ENCODE measurements around the gene CUBN. TPM values are rescaled to one million over a fixed set of nuclear protein-coding genes. Genes with fewer than 3 reads are reported as not detected.

Gene CUBN
- total RNA-seq, 4 donors from 2014 or later = 0.27 to 3.6 (median 0.96) TPM

DNA sequence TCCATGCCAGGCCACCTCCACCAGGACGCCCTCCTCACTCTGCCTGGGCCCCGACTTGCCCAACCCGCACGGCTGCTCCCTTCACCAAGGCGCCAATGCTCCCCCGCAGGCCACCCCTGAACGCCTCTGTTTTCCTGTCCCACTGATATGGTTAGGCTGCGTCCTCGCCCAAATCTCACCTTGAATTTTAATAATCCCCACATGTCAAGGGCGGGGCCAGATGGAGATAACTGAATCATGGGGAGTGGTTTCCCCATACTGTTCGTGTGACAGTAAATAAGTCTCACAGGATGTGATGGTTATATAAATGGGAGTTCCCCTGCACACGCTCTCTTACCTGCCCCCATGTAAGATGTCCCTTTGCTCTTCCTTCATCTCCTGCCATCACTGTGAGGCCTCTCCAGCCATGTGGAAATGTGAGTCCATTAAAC is 342.2 kb downstream of the CUBN start:
- TF ChIP-seq, protein P1, sequence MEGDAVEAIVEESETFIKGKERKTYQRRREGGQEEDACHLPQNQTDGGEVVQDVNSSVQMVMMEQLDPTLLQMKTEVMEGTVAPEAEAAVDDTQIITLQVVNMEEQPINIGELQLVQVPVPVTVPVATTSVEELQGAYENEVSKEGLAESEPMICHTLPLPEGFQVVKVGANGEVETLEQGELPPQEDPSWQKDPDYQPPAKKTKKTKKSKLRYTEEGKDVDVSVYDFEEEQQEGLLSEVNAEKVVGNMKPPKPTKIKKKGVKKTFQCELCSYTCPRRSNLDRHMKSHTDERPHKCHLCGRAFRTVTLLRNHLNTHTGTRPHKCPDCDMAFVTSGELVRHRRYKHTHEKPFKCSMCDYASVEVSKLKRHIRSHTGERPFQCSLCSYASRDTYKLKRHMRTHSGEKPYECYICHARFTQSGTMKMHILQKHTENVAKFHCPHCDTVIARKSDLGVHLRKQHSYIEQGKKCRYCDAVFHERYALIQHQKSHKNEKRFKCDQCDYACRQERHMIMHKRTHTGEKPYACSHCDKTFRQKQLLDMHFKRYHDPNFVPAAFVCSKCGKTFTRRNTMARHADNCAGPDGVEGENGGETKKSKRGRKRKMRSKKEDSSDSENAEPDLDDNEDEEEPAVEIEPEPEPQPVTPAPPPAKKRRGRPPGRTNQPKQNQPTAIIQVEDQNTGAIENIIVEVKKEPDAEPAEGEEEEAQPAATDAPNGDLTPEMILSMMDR (IDR thresholded peaks at IDR 0.05 in 4 of 5, conservative IDR thresholded peaks at IDR 0.05 in 1 of 5) = no peak
- TF ChIP-seq POLR2A (IDR thresholded peaks at IDR 0.05) = no peak
- no peak overlapping the region for H3K4me3 ChIP-seq
- no peak overlapping the region for H3K27ac ChIP-seq
- intact Hi-C loops (cut with DNase I; ENCODE audit: low total_unique reads) (no loop called here), in situ Hi-C loops (cut with MboI; ENCODE audit: low sequenced_read_pairs in 4 of 4) (loop anchor here (25.0 kb wide), 2 partner anchors 875 to 900 kb away; no protein-coding TSS in a partner anchor)
- H3K4me1 ChIP-seq = peaks cover 2 to 3% of the 10 kb centered on the region in 2 donors
- no peak for ATAC-seq
- no peaks in the 10 kb centered on the region for H3K36me3 ChIP-seq
- no peaks in the 10 kb centered on the region for H3K27me3 ChIP-seq
- no peak for DNase-seq
- H3K9me3 ChIP-seq = no peaks in the 10 kb centered on the region

DNA sequence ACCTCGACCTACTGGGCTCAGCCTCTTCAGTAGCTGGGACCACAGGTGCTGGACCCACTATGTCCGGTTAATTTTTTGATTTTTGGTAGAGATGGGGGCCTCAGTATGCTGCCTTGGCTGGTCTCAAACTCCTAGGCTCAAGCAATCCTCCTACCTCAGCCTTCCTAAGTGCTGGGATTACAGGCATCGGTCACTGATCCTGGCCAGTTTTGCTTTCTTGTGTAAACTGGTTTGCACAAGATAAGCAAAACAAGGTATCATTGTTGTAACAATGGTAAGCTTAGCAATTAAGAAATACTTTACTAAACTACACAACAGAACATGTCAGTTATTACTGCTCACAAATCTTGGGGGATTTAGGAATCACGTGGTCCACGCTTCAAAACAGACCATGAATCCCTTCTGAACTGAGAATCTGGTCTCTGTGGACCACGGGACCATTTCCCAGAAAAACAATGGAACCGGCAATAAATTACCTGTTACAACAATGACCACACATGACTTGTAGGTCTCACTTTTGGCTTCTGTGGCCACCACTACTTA is 349.2 kb downstream of the CUBN start:
- H3K4me3 ChIP-seq = no peak overlapping the region
- TF ChIP-seq, protein P1 (IDR thresholded peaks at IDR 0.05 in 4 of 5, conservative IDR thresholded peaks at IDR 0.05 in 1 of 5) = no peak
- TF ChIP-seq POLR2A (IDR thresholded peaks at IDR 0.05) = no peak
- H3K36me3 ChIP-seq = no peaks in the 10 kb centered on the region
- H3K27me3 ChIP-seq = no peaks in the 10 kb centered on the region
- no peak overlapping the region for H3K27ac ChIP-seq
- DNase-seq (no peak), ATAC-seq (no peak)
- in situ Hi-C loops (cut with MboI; ENCODE audit: low sequenced_read_pairs in 4 of 4) (loop anchor here (25.0 kb wide), 2 partner anchors 868 to 893 kb away; no protein-coding TSS in a partner anchor), intact Hi-C loops (cut with DNase I; ENCODE audit: low total_unique reads) (no loop called here)
- no peaks in the 10 kb centered on the region for H3K9me3 ChIP-seq
- peaks cover 17% of the 10 kb centered on the region in 2 donors for H3K4me1 ChIP-seq

DNA sequence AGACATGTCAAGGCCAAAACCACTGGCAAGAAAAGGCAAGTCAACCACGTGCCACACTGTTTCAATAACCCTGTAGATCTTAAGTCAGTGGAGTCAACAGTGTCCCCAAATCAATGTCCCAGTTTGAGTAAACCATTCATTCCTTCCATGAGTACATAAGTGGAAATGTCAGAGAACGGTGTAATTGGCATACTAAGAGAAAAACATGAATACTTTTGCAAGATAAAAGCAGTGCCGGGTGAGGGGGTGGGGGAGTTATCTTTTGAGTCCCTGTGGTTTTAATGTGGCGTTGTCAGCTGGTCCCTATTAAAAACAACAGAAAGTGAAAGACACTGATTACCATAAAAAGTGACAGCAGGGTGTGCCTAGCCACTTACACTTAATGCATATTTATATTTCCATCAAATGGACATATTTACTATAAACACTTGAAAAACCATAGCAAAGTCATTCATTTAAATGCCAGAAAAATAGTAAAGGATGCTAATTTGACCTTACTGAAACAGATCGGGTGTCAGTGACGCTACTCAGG is 350.2 kb downstream of the CUBN start:
- Histone ChIP-seq H3K9me3 (no peaks in the 10 kb centered on the region), H3K27ac (no peak overlapping the region), H3K27me3 (no peaks in the 10 kb centered on the region), H3K4me1 (peaks cover 17% of the 10 kb centered on the region in 2 donors), H3K36me3 (no peaks in the 10 kb centered on the region), H3K4me3 (no peak overlapping the region)
- DNase-seq (no peak), ATAC-seq (no peak)
- in situ Hi-C loops (cut with MboI; ENCODE audit: low sequenced_read_pairs in 4 of 4) (loop anchor here (25.0 kb wide), 2 partner anchors 867 to 892 kb away; no protein-coding TSS in a partner anchor), intact Hi-C loops (cut with DNase I; ENCODE audit: low total_unique reads) (loop anchor here (5.0 to 10.0 kb wide), 2 partner anchors 875 to 902 kb away; no protein-coding TSS in a partner anchor)
- TF ChIP-seq, protein P1 (IDR thresholded peaks at IDR 0.05 in 4 of 5, conservative IDR thresholded peaks at IDR 0.05 in 1 of 5) = no peak
- TF ChIP-seq POLR2A (IDR thresholded peaks at IDR 0.05) = no peak

DNA sequence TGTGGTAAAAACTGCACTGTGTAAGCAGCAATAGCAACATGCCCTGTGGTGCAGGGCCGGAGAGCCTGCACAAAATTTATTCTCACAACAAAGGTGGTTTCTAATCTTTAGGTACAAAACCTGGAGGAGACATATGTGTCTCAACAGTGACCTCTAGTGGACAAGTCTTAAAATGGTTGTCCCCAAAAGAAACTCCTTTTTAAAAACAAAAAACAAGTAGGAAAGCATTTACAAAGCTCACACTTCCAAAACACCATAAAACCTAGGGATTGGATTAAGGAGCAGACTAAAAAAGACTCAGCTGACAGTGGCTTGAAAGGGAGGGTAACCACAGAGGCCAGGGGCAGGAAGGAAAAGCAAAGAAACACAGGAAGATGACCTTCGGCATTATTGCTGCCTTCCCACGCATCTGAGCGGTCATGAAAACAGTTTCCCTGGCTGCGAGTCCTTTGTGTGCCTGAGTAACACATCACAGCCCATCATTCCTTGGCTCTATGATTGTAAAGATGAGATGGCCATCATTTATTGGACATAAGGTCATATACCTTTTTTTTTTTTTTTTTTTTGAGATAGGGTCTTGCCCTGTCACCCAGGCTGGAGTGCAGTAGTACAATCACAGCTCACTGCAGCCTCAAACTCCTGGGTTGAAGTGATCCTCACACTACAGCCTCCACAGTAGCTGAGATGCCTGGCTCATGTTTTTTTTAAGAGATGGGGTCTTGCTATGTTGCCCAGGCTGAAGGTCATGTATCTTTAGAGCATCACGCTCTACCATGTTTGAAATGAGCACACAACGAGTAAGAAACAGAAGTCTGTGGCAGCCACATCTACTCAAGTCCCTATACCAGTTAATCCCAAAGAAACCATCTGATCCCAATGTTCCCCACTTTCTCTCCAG is 351.9 kb downstream of the CUBN start:
- H3K27me3 ChIP-seq = no peaks in the 10 kb centered on the region
- H3K4me3 ChIP-seq = no peak overlapping the region
- no peak for TF ChIP-seq POLR2A (IDR thresholded peaks at IDR 0.05)
- TF ChIP-seq, protein P1 (IDR thresholded peaks at IDR 0.05 in 4 of 5, conservative IDR thresholded peaks at IDR 0.05 in 1 of 5) = peak; percentile 47 to 80 (median 62)
- ATAC-seq = peak; percentile 19 to 44
- no peak for DNase-seq
- peaks cover 17 to 20% of the 10 kb centered on the region in 2 donors for H3K4me1 ChIP-seq
- in situ Hi-C loops (cut with MboI; ENCODE audit: low sequenced_read_pairs in 4 of 4) = loop anchor here (25.0 kb wide), 2 partner anchors 865 to 890 kb away; no protein-coding TSS in a partner anchor
- no peaks in the 10 kb centered on the region for H3K36me3 ChIP-seq
- no peaks in the 10 kb centered on the region for H3K9me3 ChIP-seq
- intact Hi-C loops (cut with DNase I; ENCODE audit: low total_unique reads) = loop anchor here (5.0 to 10.0 kb wide), 2 partner anchors 873 to 900 kb away; no protein-coding TSS in a partner anchor
- H3K27ac ChIP-seq = peak overlapping the region in 3 of 4 donors; percentile 16 to 50 (median 35)

All from gastrocnemius medialis (tissue), 4 donors.